GM19324 (cell line): Measurements from ENCODE around the gene SLC66A2.
"Not testable (repeated sequence)": the region's sequence is repeated elsewhere in the genome, so short reads cannot be mapped to it uniquely, and the experiment has no call there.

Experiments
- ATAC-seq: cut with Tn5 transposase; IDR thresholded peaks from one replicate; pipeline ENCODE4 v1.9.1; 2021; ENCODE audit warnings: mild to moderate bottlenecking, moderate library complexity; ENCODE audit not compliant: unreplicated experiment, low FRiP score

SLC66A2 gene

GRCh38 chr18:79869591-79870300 is 81.7 kb downstream of the SLC66A2 start:
- no peak for ATAC-seq

GRCh38 chr18:79868811-79869541 is 82.5 kb downstream of the SLC66A2 start:
- no peak for ATAC-seq

GRCh38 chr18:79868168-79868784 is 83.2 kb downstream of the SLC66A2 start:
- ATAC-seq = no peak

GRCh38 chr18:79867666-79868065 is 83.8 kb downstream of the SLC66A2 start:
- no peak for ATAC-seq

- no peak for ATAC-seq
Observed at GRCh38 chr18:79866889-79867574, 84.4 kb downstream of the SLC66A2 start.

GRCh38 chr18:79865951-79866350 is 85.5 kb downstream of the SLC66A2 start:
- ATAC-seq = not testable (repeated sequence)

- ATAC-seq = not testable (repeated sequence)
Observed at GRCh38 chr18:79864955-79865354, 86.5 kb downstream of the SLC66A2 start.

- no peak for ATAC-seq
Observed at GRCh38 chr18:79864006-79864725, 87.3 kb downstream of the SLC66A2 start.

- no peak for ATAC-seq
Observed at GRCh38 chr18:79863161-79864005, 88.1 kb downstream of the SLC66A2 start.

GRCh38 chr18:79862562-79862961 is 88.9 kb downstream of the SLC66A2 start:
- ATAC-seq = no peak

- no peak for ATAC-seq
Observed at GRCh38 chr18:79861687-79862086, 89.8 kb downstream of the SLC66A2 start.

GRCh38 chr18:79859314-79859713 is 92.1 kb downstream of the SLC66A2 start:
- ATAC-seq = no peak

- ATAC-seq = no peak
Observed at GRCh38 chr18:79857082-79857671, 94.3 kb downstream of the SLC66A2 start.

- no peak for ATAC-seq
Observed at GRCh38 chr18:79856119-79857007, 95.1 kb downstream of the SLC66A2 start.

GRCh38 chr18:79855147-79855933 is 96.1 kb downstream of the SLC66A2 start:
- no peak for ATAC-seq

- ATAC-seq = no peak
Observed at GRCh38 chr18:79853993-79854364, 97.5 kb downstream of the SLC66A2 start.

GRCh38 chr18:79853303-79853992 is 98.0 kb downstream of the SLC66A2 start:
- no peak for ATAC-seq
